ENCODE data around the gene BPGM.

Gene BPGM

DNA sequence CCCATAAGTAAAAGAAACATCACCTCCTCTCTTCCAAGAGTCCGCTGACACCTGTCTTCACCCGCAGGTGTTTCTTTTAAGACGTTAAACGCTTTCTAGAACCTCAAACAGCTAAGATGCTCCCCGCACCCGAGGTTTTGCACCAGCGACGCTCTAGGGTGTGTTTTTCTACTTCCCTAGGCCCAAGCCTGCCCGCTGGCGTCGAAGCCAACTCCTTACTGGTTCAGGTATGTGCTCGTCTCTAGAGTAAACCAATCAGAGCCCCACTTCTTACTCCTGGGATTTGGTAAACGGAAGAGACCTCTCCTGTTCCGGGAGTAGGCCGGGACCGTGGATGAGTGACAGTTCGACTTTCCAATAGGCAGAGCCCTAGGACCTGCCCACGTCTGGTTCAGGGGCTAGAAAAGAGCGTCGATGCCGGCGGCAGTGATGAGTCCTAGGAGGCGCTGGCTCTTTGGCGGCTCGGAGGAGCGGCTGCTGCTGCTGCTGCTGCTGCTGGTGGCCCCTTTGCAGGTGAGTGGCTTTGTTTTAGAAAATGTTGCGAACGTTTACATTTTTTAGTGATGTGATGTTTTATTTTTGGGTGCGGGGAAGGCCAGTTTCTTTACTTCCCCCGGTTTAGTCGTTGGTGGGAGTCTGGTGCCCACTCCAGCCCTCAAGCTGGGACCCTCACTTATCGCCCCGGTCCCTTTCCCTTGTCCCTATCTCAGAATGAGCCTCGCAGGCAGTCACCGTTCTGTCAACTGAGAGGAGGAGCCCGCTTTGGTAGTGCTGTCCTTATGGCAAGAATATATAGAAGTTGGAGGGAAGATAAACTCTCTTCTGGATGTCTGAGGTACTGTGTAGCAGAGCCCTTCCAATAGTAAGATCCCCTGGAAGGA, at the start of gene BPGM:
BPGM (plus strand) TSS at position 429 of the 881 bp plus-strand sequence. CDS start 14,655 bp downstream, outside the sequence.
- Histone ChIP-seq H3K27me3 (no peaks in the 10 kb centered on the region), H3K4me1 (peaks cover 0 to 23% (median 10%) of the 10 kb centered on the region in 4 donors), H3K9me3 (no peaks in the 10 kb centered on the region), H3K27ac (peak within 1 kb of the TSS; percentile 86), H3K36me3 (no peaks in the 10 kb centered on the region), H3K4me3 (peak within 1 kb of the TSS; percentile 58 to 77)
- intact Hi-C loops (cut with DNase I; ENCODE audit: low total_unique reads) = no loop called here
- peak; percentile 98 to 99 for DNase-seq
- TF ChIP-seq CTCF (IDR thresholded peaks at IDR 0.05) = peak; percentile 2 to 25

GRCh38 chr7:134599371-134599770, 47.3 kb upstream of the BPGM start:
- Histone ChIP-seq H3K9me3 (no peaks in the 10 kb centered on the region), H3K4me3 (no peak overlapping the region), H3K4me1 (peaks cover 0 to 12% (median under 1%) of the 10 kb centered on the region in 4 donors), H3K27ac (no peak overlapping the region), H3K27me3 (no peaks in the 10 kb centered on the region), H3K36me3 (no peaks in the 10 kb centered on the region)
- DNase-seq = no peak
- TF ChIP-seq CTCF (IDR thresholded peaks at IDR 0.05) = no peak
- intact Hi-C loops (cut with DNase I; ENCODE audit: low total_unique reads) = no loop called here

- H3K27me3 ChIP-seq = no peaks in the 10 kb centered on the region
- H3K4me3 ChIP-seq = no peak overlapping the region
- no peaks in the 10 kb centered on the region for H3K9me3 ChIP-seq
- no peak for DNase-seq
- H3K4me1 ChIP-seq = peaks cover 0 to 3% (median 0%) of the 10 kb centered on the region in 4 donors
- H3K36me3 ChIP-seq = no peaks in the 10 kb centered on the region
- TF ChIP-seq CTCF (IDR thresholded peaks at IDR 0.05) = no peak
- H3K27ac ChIP-seq = no peak overlapping the region
- intact Hi-C loops (cut with DNase I; ENCODE audit: low total_unique reads) = loop anchor here (5.0 kb wide), 2 partner anchors 89 to 154 kb away; no protein-coding TSS in a partner anchor
Measured at GRCh38 chr7:134601459-134601858, 45.2 kb upstream of the BPGM start.

DNA sequence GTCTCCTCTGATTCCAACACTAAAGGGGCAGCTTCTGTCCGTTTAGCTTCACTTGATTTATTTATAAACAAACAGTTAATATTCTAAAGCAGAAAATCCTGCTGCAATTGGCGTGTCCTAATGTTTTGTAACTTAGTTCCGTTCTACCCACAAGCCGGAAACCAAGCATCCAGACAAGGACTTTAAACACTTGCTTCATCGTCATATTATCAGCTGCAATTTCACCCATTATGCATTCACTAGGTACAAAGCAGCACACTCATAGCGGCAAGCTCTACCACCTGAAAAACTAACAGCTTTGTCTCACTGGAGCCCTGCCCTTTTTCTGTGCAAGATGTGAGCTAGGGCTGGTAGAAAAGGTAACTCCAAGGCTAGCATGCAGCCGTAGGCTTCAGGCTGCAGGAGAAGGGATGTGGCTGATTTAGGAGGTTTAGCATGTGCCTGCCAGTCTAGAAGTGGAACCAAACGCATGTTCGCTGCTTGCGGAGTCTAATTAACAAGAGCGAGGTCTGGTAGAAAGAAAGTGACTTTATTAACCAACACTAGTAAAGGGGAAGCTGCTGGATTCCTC, 43.7 kb upstream of the BPGM start:
- intact Hi-C loops (cut with DNase I; ENCODE audit: low total_unique reads) = loop anchor here (5.0 kb wide), 2 partner anchors 91 to 156 kb away; no protein-coding TSS in a partner anchor
- DNase-seq = no peak

More for the DNA sequence above, 43.7 kb upstream of the BPGM start:
- no peaks in the 10 kb centered on the region for H3K27me3 ChIP-seq
- peak overlapping the region in 1 of 2 donors; percentile 23 for H3K4me3 ChIP-seq
- H3K9me3 ChIP-seq = no peaks in the 10 kb centered on the region
- no peak for TF ChIP-seq CTCF (IDR thresholded peaks at IDR 0.05)
- H3K36me3 ChIP-seq = no peaks in the 10 kb centered on the region
- peaks cover 0 to 3% (median 0%) of the 10 kb centered on the region in 4 donors for H3K4me1 ChIP-seq
- H3K27ac ChIP-seq = peak overlapping the region; percentile 33 to 48
